ENCODE data around the gene ZNF710. TPM values are rescaled to one million over a fixed set of nuclear protein-coding genes. Genes with fewer than 3 reads are reported as not detected.
A peak's percentile ranks its signal among the peaks of the same experiment; 100 is the strongest.

The ZNF710 gene
- total RNA-seq, 1 experiment from 2014 or later = 27.3 TPM

GRCh38 chr15:90004252-90004651, 3.1 kb downstream of the ZNF710 start:
- Histone ChIP-seq H3K27ac (ENCODE audit: low read depth, low read length, poor library complexity, severe bottlenecking) (peak overlapping the region; percentile 28), H3K27me3 (replicated peaks; ENCODE audit: insufficient read depth, low read depth, low read length, poor library complexity) (no peaks in the 10 kb centered on the region), H3K4me3 (ENCODE audit: low read depth, low read length, poor library complexity, severe bottlenecking) (no peak overlapping the region), H3K36me3 (ENCODE audit: insufficient read depth, low read length, poor library complexity, severe bottlenecking) (no peaks in the 10 kb centered on the region), H3K9me3 (ENCODE audit: low read depth, low read length, poor library complexity, severe bottlenecking) (no peaks in the 10 kb centered on the region), H3K4me1 (ENCODE audit: insufficient read depth, low read length, poor library complexity, severe bottlenecking) (peaks cover 26% of the 10 kb centered on the region)
- no TSS peak for BruUV-seq (replicated peaks)
- ChIA-PET CTCF (no interaction called here), POLR2A (ENCODE audit: low non-redundant PET) (no interaction called here)
- DNase-seq (ENCODE audit: low spot score) = no peak
- TF ChIP-seq EZH2 (IDR thresholded peaks at IDR 0.05; ENCODE audit: borderline replicate concordance, low read depth, low read length, poor library complexity, severe bottlenecking) = no peak
- no peak for TF ChIP-seq CTCF (conservative IDR thresholded peaks at IDR 0.05; ENCODE audit: low read depth, low read length)
- intact Hi-C loops (cut with micrococcal nuclease; ENCODE audit: unreplicated experiment) = no loop called here

DNA sequence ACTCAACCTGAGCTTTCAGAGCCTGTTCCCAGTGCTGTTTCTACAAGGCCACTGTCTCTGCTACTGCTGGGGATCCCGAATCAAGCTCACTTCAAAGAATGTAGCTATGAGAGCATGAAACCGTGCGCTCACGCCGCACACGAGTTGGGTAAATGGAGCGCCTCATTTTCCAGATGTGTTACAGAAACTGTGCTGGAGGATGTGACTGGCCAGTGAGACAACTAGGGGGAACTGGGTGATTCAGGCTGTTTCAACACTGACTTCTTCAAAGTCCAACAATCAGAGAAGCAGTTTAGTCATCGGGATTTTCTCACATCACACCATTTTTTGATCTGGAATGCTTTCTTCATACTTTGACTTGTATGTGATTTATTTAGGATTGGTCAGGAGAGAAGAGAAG, 3.5 kb downstream of the ZNF710 start:
- DNase-seq (ENCODE audit: low spot score) = no peak
- Histone ChIP-seq H3K36me3 (ENCODE audit: insufficient read depth, low read length, poor library complexity, severe bottlenecking) (no peaks in the 10 kb centered on the region), H3K4me1 (ENCODE audit: insufficient read depth, low read length, poor library complexity, severe bottlenecking) (peaks cover 26% of the 10 kb centered on the region), H3K27me3 (replicated peaks; ENCODE audit: insufficient read depth, low read depth, low read length, poor library complexity) (no peaks in the 10 kb centered on the region), H3K27ac (ENCODE audit: low read depth, low read length, poor library complexity, severe bottlenecking) (no peak overlapping the region), H3K9me3 (ENCODE audit: low read depth, low read length, poor library complexity, severe bottlenecking) (no peaks in the 10 kb centered on the region), H3K4me3 (ENCODE audit: low read depth, low read length, poor library complexity, severe bottlenecking) (no peak overlapping the region)
- TF ChIP-seq CTCF (conservative IDR thresholded peaks at IDR 0.05; ENCODE audit: low read depth, low read length) (no peak), EZH2 (IDR thresholded peaks at IDR 0.05; ENCODE audit: borderline replicate concordance, low read depth, low read length, poor library complexity, severe bottlenecking) (no peak)
- intact Hi-C loops (cut with micrococcal nuclease; ENCODE audit: unreplicated experiment) = no loop called here
- ChIA-PET CTCF (no interaction called here), POLR2A (ENCODE audit: low non-redundant PET) (no interaction called here)
- BruUV-seq (replicated peaks) = no TSS peak

GRCh38 chr15:90006217-90007075, 5.3 kb downstream of the ZNF710 start:
- Histone ChIP-seq H3K27ac (ENCODE audit: low read depth, low read length, poor library complexity, severe bottlenecking) (no peak overlapping the region), H3K4me1 (ENCODE audit: insufficient read depth, low read length, poor library complexity, severe bottlenecking) (peaks cover 15% of the 10 kb centered on the region), H3K27me3 (replicated peaks; ENCODE audit: insufficient read depth, low read depth, low read length, poor library complexity) (no peaks in the 10 kb centered on the region), H3K9me3 (ENCODE audit: low read depth, low read length, poor library complexity, severe bottlenecking) (peaks cover 5% of the 10 kb centered on the region), H3K36me3 (ENCODE audit: insufficient read depth, low read length, poor library complexity, severe bottlenecking) (no peaks in the 10 kb centered on the region), H3K4me3 (ENCODE audit: low read depth, low read length, poor library complexity, severe bottlenecking) (no peak overlapping the region)
- no TSS peak for BruUV-seq (replicated peaks)
- TF ChIP-seq CTCF (conservative IDR thresholded peaks at IDR 0.05; ENCODE audit: low read depth, low read length) (no peak), EZH2 (IDR thresholded peaks at IDR 0.05; ENCODE audit: borderline replicate concordance, low read depth, low read length, poor library complexity, severe bottlenecking) (no peak)
- CTCF ChIA-PET = interaction anchor here (0.5 kb wide), 1 partner anchor 62 kb away, joined by 6 read pairs; no protein-coding TSS in a partner anchor
- no peak for DNase-seq (ENCODE audit: low spot score)
- intact Hi-C loops (cut with micrococcal nuclease; ENCODE audit: unreplicated experiment) = no loop called here
- POLR2A ChIA-PET (ENCODE audit: low non-redundant PET) = no interaction called here

Measured in A673 (cell line).